Activated naive CD8-positive, alpha-beta T cell treated with anti-CD3 and anti-CD28 coated beads for 36 hours (primary cell): ENCODE results near the gene LYRM2. TPM values are rescaled to one million over a fixed set of nuclear protein-coding genes. Genes with fewer than 3 reads are reported as not detected.

Source experiments
- DNase-seq: peaks from one replicate; pipeline ENCODE4 v3.0.0; 2021
- H3K27ac Mint-ChIP-seq: one replicate; pipeline ENCODE4 v1.8.0; 2022; ENCODE audit warnings: mild to moderate bottlenecking, moderate library complexity, mixed read lengths
- H3K27me3 Mint-ChIP-seq: one replicate; pipeline ENCODE4 v1.8.0; 2022; ENCODE audit warnings: mild to moderate bottlenecking, mixed read lengths
- H3K36me3 Mint-ChIP-seq: one replicate; pipeline ENCODE4 v1.8.0; 2021; ENCODE audit warnings: mild to moderate bottlenecking, mixed read lengths
- H3K4me1 Mint-ChIP-seq: one replicate; pipeline ENCODE4 v1.8.0; 2021; ENCODE audit warnings: mixed read lengths
- H3K4me3 Mint-ChIP-seq: one replicate; pipeline ENCODE4 v1.8.0; 2022; ENCODE audit warnings: mild to moderate bottlenecking, moderate library complexity, mixed read lengths
- H3K9me3 Mint-ChIP-seq: one replicate; pipeline ENCODE4 v1.8.0; 2022; ENCODE audit warnings: mixed read lengths
- total RNA-seq, 2 experiments: library from RNA; stranded (reverse); gene quantifications; one replicate each; pipeline ENCODE4 v1.2.3, GENCODE V29; 2021

The LYRM2 gene
- total RNA-seq, 2 experiments from 2014 or later, result 31.6 to 32.3 TPM

- Mint-ChIP-seq H3K27ac (no peak overlapping the region), H3K36me3 (no peaks in the 10 kb centered on the region), H3K4me1 (no peaks in the 10 kb centered on the region), H3K27me3 (no peaks in the 10 kb centered on the region), H3K9me3 (no peaks in the 10 kb centered on the region), H3K4me3 (no peak overlapping the region)
- no peak for DNase-seq
Measured at GRCh38 chr6:89530982-89531381, 107.6 kb downstream of the LYRM2 start.

GRCh38 chr6:89528866-89529265, 109.7 kb downstream of the LYRM2 start:
- Mint-ChIP-seq H3K4me1 (no peaks in the 10 kb centered on the region), H3K27me3 (no peaks in the 10 kb centered on the region), H3K36me3 (no peaks in the 10 kb centered on the region), H3K9me3 (no peaks in the 10 kb centered on the region), H3K27ac (no peak overlapping the region), H3K4me3 (no peak overlapping the region)
- DNase-seq, result no peak

- no peaks in the 10 kb centered on the region for H3K27me3 Mint-ChIP-seq
- DNase-seq, result no peak
- no peak overlapping the region for H3K4me3 Mint-ChIP-seq
- H3K36me3 Mint-ChIP-seq, result no peaks in the 10 kb centered on the region
- H3K27ac Mint-ChIP-seq, result no peak overlapping the region
- no peaks in the 10 kb centered on the region for H3K9me3 Mint-ChIP-seq
- H3K4me1 Mint-ChIP-seq, result no peaks in the 10 kb centered on the region
Measured at GRCh38 chr6:89527634-89528033, 110.9 kb downstream of the LYRM2 start.

GRCh38 chr6:89526563-89526869, 112.0 kb downstream of the LYRM2 start:
- Mint-ChIP-seq H3K4me3 (no peak overlapping the region), H3K9me3 (no peaks in the 10 kb centered on the region), H3K27ac (no peak overlapping the region), H3K36me3 (no peaks in the 10 kb centered on the region), H3K4me1 (no peaks in the 10 kb centered on the region), H3K27me3 (no peaks in the 10 kb centered on the region)
- DNase-seq, result no peak

GRCh38 chr6:89525786-89526562, 112.6 kb downstream of the LYRM2 start:
- no peaks in the 10 kb centered on the region for H3K9me3 Mint-ChIP-seq
- no peaks in the 10 kb centered on the region for H3K36me3 Mint-ChIP-seq
- no peaks in the 10 kb centered on the region for H3K4me1 Mint-ChIP-seq
- no peak overlapping the region for H3K27ac Mint-ChIP-seq
- DNase-seq, result no peak
- no peak overlapping the region for H3K4me3 Mint-ChIP-seq
- H3K27me3 Mint-ChIP-seq, result no peaks in the 10 kb centered on the region

- H3K9me3 Mint-ChIP-seq, result no peaks in the 10 kb centered on the region
- no peak for DNase-seq
- no peak overlapping the region for H3K4me3 Mint-ChIP-seq
- H3K36me3 Mint-ChIP-seq, result no peaks in the 10 kb centered on the region
- no peak overlapping the region for H3K27ac Mint-ChIP-seq
- H3K4me1 Mint-ChIP-seq, result no peaks in the 10 kb centered on the region
- no peaks in the 10 kb centered on the region for H3K27me3 Mint-ChIP-seq
Measured at GRCh38 chr6:89522778-89523177, 115.8 kb downstream of the LYRM2 start.

GRCh38 chr6:89520736-89521135, 117.8 kb downstream of the LYRM2 start:
- Mint-ChIP-seq H3K4me1 (no peaks in the 10 kb centered on the region), H3K9me3 (no peaks in the 10 kb centered on the region), H3K36me3 (no peaks in the 10 kb centered on the region), H3K27ac (no peak overlapping the region), H3K27me3 (no peaks in the 10 kb centered on the region), H3K4me3 (no peak overlapping the region)
- no peak for DNase-seq

- H3K4me3 Mint-ChIP-seq, result no peak overlapping the region
- no peak for DNase-seq
- no peak overlapping the region for H3K27ac Mint-ChIP-seq
- H3K36me3 Mint-ChIP-seq, result no peaks in the 10 kb centered on the region
- no peaks in the 10 kb centered on the region for H3K27me3 Mint-ChIP-seq
- no peaks in the 10 kb centered on the region for H3K4me1 Mint-ChIP-seq
- no peaks in the 10 kb centered on the region for H3K9me3 Mint-ChIP-seq
Measured at GRCh38 chr6:89518352-89519055, 120.0 kb downstream of the LYRM2 start.

Other genes with a start within 250 kb of the LYRM2 start
- gene RRAGD, start 226.5 kb downstream of the LYRM2 start, total RNA-seq, result 10 to 100 TPM; 14.8 to 16.0 TPM
- gene ANKRD6, start 205.6 kb downstream of the LYRM2 start, total RNA-seq, result 1 to 10 TPM; 2.0 to 2.2 TPM
- 10 to 100 TPM; 64.4 to 66.8 TPM for gene MDN1, start 181.0 kb upstream of the LYRM2 start, total RNA-seq
- 10 to 100 TPM; 33.3 to 33.9 TPM for gene CASP8AP2, start 191.1 kb upstream of the LYRM2 start, total RNA-seq